B cell (primary cell): ENCODE data around the gene MMP14.

Experiments used
- EZH2 ChIP-seq: IDR thresholded peaks from 2 replicates; pipeline ENCODE4 v1.6.1; 2012; ENCODE audit warnings: borderline replicate concordance, low read depth, mild to moderate bottlenecking, moderate library complexity, low read length; ENCODE audit not compliant: insufficient read depth, poor library complexity, severe bottlenecking
- TF ChIP-seq, protein P1 (sequence below): fragments of 200-600 bp; IDR thresholded peaks from one replicate; pipeline ENCODE4 v1.8.0; 2022; ENCODE audit warnings: antibody characterized with exemption, mild to moderate bottlenecking

DNA sequence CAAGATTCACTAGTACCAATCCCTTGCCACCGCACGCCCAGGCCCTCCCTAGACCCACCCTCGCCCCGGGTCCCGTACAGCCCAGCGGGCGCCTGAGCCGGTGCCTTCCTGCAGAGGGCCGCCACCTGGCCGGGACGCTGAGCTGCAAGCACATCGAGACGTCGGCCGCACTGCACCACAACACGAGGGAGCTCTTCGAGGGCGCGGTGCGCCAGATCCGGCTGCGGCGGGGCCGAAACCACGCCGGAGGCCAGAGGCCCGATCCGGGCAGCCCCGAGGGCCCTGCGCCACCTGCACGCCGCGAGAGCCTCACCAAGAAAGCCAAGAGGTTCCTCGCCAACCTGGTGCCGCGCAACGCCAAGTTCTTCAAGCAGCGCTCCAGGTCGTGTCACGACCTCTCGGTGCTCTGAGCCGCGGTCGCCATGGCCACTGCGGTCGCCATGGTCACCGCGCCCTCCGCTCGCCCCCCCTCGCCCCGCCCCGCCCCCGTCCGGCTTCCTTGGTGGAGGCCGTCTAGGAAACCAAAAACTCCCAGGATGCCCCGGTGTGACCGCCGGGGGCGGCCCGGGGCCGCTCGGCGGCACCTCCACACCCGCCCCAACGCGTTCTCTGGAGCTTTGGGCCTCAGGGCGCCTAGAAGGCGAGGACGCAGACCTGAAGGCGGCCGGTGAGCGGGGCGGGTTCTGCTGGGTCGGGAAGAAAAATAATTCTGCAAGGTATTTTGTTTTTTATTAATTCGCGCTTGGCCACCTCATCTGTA lies 50.3 kb downstream of the MMP14 start:
- TF ChIP-seq EZH2, result no peak
- TF ChIP-seq, protein P1, sequence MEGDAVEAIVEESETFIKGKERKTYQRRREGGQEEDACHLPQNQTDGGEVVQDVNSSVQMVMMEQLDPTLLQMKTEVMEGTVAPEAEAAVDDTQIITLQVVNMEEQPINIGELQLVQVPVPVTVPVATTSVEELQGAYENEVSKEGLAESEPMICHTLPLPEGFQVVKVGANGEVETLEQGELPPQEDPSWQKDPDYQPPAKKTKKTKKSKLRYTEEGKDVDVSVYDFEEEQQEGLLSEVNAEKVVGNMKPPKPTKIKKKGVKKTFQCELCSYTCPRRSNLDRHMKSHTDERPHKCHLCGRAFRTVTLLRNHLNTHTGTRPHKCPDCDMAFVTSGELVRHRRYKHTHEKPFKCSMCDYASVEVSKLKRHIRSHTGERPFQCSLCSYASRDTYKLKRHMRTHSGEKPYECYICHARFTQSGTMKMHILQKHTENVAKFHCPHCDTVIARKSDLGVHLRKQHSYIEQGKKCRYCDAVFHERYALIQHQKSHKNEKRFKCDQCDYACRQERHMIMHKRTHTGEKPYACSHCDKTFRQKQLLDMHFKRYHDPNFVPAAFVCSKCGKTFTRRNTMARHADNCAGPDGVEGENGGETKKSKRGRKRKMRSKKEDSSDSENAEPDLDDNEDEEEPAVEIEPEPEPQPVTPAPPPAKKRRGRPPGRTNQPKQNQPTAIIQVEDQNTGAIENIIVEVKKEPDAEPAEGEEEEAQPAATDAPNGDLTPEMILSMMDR, result peak; percentile 42
